HEK293 (cell line): Measurements from ENCODE around the gene MAGI2.

ENCODE experiments used
- CTCF ChIA-PET: fragments of 350-600 bp; formaldehyde crosslinking; extraction: SDS; loops from one replicate; lab custom pipeline; 2021; ENCODE audit warnings: antibody characterized with exemption; lab: Yijun Ruan, JAX
- POLR2A ChIA-PET: fragments of 300-600 bp; formaldehyde crosslinking; extraction: SDS; loops from one replicate; lab custom pipeline; 2020; ENCODE audit warnings: antibody characterized with exemption, inconsistent platforms; lab: Yijun Ruan, JAX
- H3K27ac ChIP-seq: fragments of 200-500 bp; sonication (Bioruptor generic); 2 replicates; pipeline ENCODE4 v1.5.1; 2014; ENCODE audit warnings: low read depth, low read length, control low read depth, inconsistent platforms; ENCODE audit errors: extremely low read depth
- H3K36me3 ChIP-seq, 2 experiments: fragments of 200-500 bp in 1 of 2; sonication (Bioruptor generic) in 1 of 2; 1 replicate in 1 of 2; 2 replicates in 1 of 2; pipeline ENCODE4 v1.5.1; 2014 to 2017; ENCODE audit warnings: inconsistent platforms in 2 of 2, low read length in 2 of 2; ENCODE audit not compliant: control insufficient read depth in 2 of 2, insufficient read depth in 1 of 2
- H3K4me1 ChIP-seq: fragments of 200-500 bp; sonication (Bioruptor generic); 2 replicates; pipeline ENCODE4 v1.5.1; 2014; ENCODE audit warnings: mild to moderate bottlenecking, low read length, inconsistent platforms; ENCODE audit not compliant: control insufficient read depth, insufficient read depth
- H3K4me3 ChIP-seq: 2 replicates; pipeline ENCODE4 v1.5.1; 2011; ENCODE audit warnings: low read depth, mild to moderate bottlenecking, control low read depth, low read length, moderate library complexity
- H3K9me3 ChIP-seq: fragments of 200-500 bp; sonication (Bioruptor generic); 2 replicates; pipeline ENCODE4 v1.5.1; 2014; ENCODE audit warnings: low read depth, low read length, inconsistent platforms; ENCODE audit not compliant: control insufficient read depth, insufficient read depth
- BCL11A ChIP-seq: fragments of 450-650 bp; formaldehyde crosslinking; IDR thresholded peaks from 2 replicates; pipeline ENCODE4 v1.5.1; 2016; ENCODE audit warnings: low read depth, missing biosample characterization, missing genetic modification characterization
- GFI1B ChIP-seq: fragments of 450-650 bp; formaldehyde crosslinking; IDR thresholded peaks from 2 replicates; pipeline ENCODE4 v1.5.1; 2016; ENCODE audit warnings: missing biosample characterization, missing genetic modification characterization
- MZF1 ChIP-seq: fragments of 450-650 bp; formaldehyde crosslinking; IDR thresholded peaks from 2 replicates; pipeline ENCODE4 v1.5.1; 2017; ENCODE audit warnings: missing biosample characterization, missing genetic modification characterization, borderline replicate concordance
- REPIN1 ChIP-seq: fragments of 450-650 bp; formaldehyde crosslinking; IDR thresholded peaks from 2 replicates; pipeline ENCODE4 v1.5.1; 2017; ENCODE audit warnings: missing biosample characterization, missing genetic modification characterization, low read depth
- SP7 ChIP-seq: fragments of 450-650 bp; formaldehyde crosslinking; IDR thresholded peaks from 2 replicates; pipeline ENCODE4 v1.5.1; 2016; ENCODE audit warnings: missing biosample characterization, missing genetic modification characterization
- ZBTB1 ChIP-seq: fragments of 450-650 bp; formaldehyde crosslinking; IDR thresholded peaks from 2 replicates; pipeline ENCODE4 v1.5.1; 2016; ENCODE audit warnings: missing biosample characterization, missing genetic modification characterization
- ZEB2 ChIP-seq: fragments of 450-650 bp; formaldehyde crosslinking; IDR thresholded peaks from 2 replicates; pipeline ENCODE4 v1.5.1; 2016; ENCODE audit warnings: missing biosample characterization, missing genetic modification characterization
- ZFP3 ChIP-seq: fragments of 450-650 bp; formaldehyde crosslinking; IDR thresholded peaks from 2 replicates; pipeline ENCODE4 v1.5.1; 2016; ENCODE audit warnings: low read depth, missing biosample characterization, missing genetic modification characterization
- ZFP37 ChIP-seq: fragments of 450-650 bp; formaldehyde crosslinking; IDR thresholded peaks from 2 replicates; pipeline ENCODE4 v1.5.1; 2016; ENCODE audit warnings: missing biosample characterization, missing genetic modification characterization
- ZIC2 ChIP-seq: fragments of 450-650 bp; formaldehyde crosslinking; IDR thresholded peaks from 2 replicates; pipeline ENCODE4 v1.5.1; 2016; ENCODE audit warnings: missing biosample characterization, missing genetic modification characterization
- ZNF132 ChIP-seq: fragments of 450-650 bp; formaldehyde crosslinking; IDR thresholded peaks from 2 replicates; pipeline ENCODE4 v1.5.1; 2017; ENCODE audit warnings: missing biosample characterization, missing genetic modification characterization, borderline replicate concordance
- ZNF202 ChIP-seq: fragments of 450-650 bp; formaldehyde crosslinking; IDR thresholded peaks from 2 replicates; pipeline ENCODE4 v1.5.1; 2016; ENCODE audit warnings: missing biosample characterization, missing genetic modification characterization, borderline replicate concordance
- ZNF239 ChIP-seq: fragments of 450-650 bp; formaldehyde crosslinking; IDR thresholded peaks from 2 replicates; pipeline ENCODE4 v1.5.1; 2016; ENCODE audit warnings: missing biosample characterization, missing genetic modification characterization
- ZNF354C ChIP-seq: fragments of 450-650 bp; formaldehyde crosslinking; IDR thresholded peaks from 2 replicates; pipeline ENCODE4 v1.5.1; 2016; ENCODE audit warnings: missing biosample characterization, missing genetic modification characterization, low read depth, borderline replicate concordance
- ZNF37A ChIP-seq: fragments of 450-650 bp; IDR thresholded peaks from 2 replicates; pipeline ENCODE4 v1.5.1; 2018; ENCODE audit warnings: missing biosample characterization, missing genetic modification characterization
- ZNF404 ChIP-seq: fragments of 450-650 bp; formaldehyde crosslinking; IDR thresholded peaks from 2 replicates; pipeline ENCODE4 v1.5.1; 2017; ENCODE audit warnings: missing biosample characterization, missing genetic modification characterization
- ZNF521 ChIP-seq: fragments of 450-650 bp; formaldehyde crosslinking; IDR thresholded peaks from 2 replicates; pipeline ENCODE4 v1.5.1; 2017; ENCODE audit warnings: missing biosample characterization, mild to moderate bottlenecking, missing genetic modification characterization
- ZNF529 ChIP-seq: fragments of 450-650 bp; formaldehyde crosslinking; IDR thresholded peaks from 2 replicates; pipeline ENCODE4 v1.5.1; 2017; ENCODE audit warnings: missing genetic modification characterization, missing biosample characterization; ENCODE audit not compliant: insufficient replicate concordance
- ZNF558 ChIP-seq: fragments of 450-650 bp; formaldehyde crosslinking; IDR thresholded peaks from 2 replicates; pipeline ENCODE4 v1.5.1; 2016; ENCODE audit warnings: missing biosample characterization, missing genetic modification characterization
- ZNF624 ChIP-seq: fragments of 450-650 bp; formaldehyde crosslinking; IDR thresholded peaks from 2 replicates; pipeline ENCODE4 v1.5.1; 2017; ENCODE audit warnings: missing biosample characterization, missing genetic modification characterization
- ZNF658 ChIP-seq: fragments of 450-650 bp; formaldehyde crosslinking; IDR thresholded peaks from 2 replicates; pipeline ENCODE4; 2016; ENCODE audit warnings: missing biosample characterization, missing genetic modification characterization
- ZSCAN16 ChIP-seq: fragments of 450-650 bp; formaldehyde crosslinking; IDR thresholded peaks from 2 replicates; pipeline ENCODE4 v1.5.1; 2016; ENCODE audit warnings: missing biosample characterization, missing genetic modification characterization
- ZSCAN18 ChIP-seq: fragments of 450-650 bp; formaldehyde crosslinking; IDR thresholded peaks from 2 replicates; pipeline ENCODE4 v1.5.1; 2016; ENCODE audit warnings: missing biosample characterization, missing genetic modification characterization
- ZSCAN23 ChIP-seq: fragments of 450-650 bp; formaldehyde crosslinking; IDR thresholded peaks from 2 replicates; pipeline ENCODE4 v1.5.1; 2016; ENCODE audit warnings: missing biosample characterization, missing genetic modification characterization
- TF ChIP-seq, protein P1 (sequence below): fragments of 450-650 bp; formaldehyde crosslinking; IDR thresholded peaks from 2 replicates; pipeline ENCODE4 v1.5.1; 2017; ENCODE audit warnings: missing biosample characterization, missing genetic modification characterization
- TF ChIP-seq, protein P2 (sequence below): fragments of 450-650 bp; formaldehyde crosslinking; IDR thresholded peaks from 2 replicates; pipeline ENCODE4 v1.5.1; 2016; ENCODE audit warnings: missing biosample characterization, missing genetic modification characterization

Gene MAGI2

DNA sequence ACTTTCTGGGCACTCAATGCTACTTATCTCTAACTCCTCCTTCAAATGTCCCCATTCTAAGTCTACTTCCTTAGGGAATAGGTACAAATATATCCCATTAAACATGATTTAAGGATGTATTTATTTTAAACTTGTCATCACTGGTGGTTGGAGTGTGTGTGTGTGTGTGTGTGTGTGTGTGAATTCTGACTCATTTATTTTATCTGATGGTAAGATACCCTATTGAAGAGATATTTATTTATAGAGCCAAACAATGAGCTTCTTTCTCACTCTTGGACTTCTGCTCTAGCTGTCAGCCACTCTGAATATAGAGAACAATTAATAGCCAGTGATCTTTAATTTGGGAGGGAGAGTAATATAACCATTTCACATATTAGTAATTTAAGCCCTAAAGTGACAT lies 17.8 kb upstream of the MAGI2 start (continued):
- TF ChIP-seq, protein P1, sequence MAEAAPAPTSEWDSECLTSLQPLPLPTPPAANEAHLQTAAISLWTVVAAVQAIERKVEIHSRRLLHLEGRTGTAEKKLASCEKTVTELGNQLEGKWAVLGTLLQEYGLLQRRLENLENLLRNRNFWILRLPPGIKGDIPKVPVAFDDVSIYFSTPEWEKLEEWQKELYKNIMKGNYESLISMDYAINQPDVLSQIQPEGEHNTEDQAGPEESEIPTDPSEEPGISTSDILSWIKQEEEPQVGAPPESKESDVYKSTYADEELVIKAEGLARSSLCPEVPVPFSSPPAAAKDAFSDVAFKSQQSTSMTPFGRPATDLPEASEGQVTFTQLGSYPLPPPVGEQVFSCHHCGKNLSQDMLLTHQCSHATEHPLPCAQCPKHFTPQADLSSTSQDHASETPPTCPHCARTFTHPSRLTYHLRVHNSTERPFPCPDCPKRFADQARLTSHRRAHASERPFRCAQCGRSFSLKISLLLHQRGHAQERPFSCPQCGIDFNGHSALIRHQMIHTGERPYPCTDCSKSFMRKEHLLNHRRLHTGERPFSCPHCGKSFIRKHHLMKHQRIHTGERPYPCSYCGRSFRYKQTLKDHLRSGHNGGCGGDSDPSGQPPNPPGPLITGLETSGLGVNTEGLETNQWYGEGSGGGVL: no peak
- TF ChIP-seq ZNF354C (tag by site-specific recombination) (no peak), ZSCAN18 (tag by site-specific recombination) (no peak), ZFP3 (tag by site-specific recombination) (no peak), BCL11A (tag by site-specific recombination) (no peak), ZNF132 (tag by site-specific recombination) (no peak)

DNA sequence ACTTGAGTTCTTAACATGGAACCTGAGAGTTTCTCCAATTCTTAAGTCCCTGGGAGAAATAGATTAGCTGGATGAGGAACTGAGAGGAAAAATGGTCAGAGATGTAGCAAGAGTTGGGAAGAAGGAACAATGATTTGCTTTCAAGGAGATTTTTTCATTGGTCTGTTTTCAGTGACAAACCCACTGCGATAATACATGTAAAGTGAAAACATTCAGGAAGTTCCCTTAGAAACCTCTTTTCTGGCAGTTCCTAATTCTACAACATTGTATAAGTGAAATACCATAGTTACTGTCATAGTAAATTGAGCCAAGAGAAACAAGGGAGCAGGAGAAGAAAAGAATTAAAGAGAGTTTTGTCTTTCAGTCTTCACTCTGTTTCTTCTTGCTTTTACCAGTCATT lies 12.1 kb upstream of the MAGI2 start:
- H3K27ac ChIP-seq: no peak overlapping the region
- H3K9me3 ChIP-seq: no peaks in the 10 kb centered on the region
- ChIA-PET POLR2A (no interaction called here), CTCF (interaction anchor here (0.7 kb wide), 1 partner anchor 193 kb away, joined by 3 read pairs; no protein-coding TSS in a partner anchor)
- H3K4me1 ChIP-seq: peaks cover 4% of the 10 kb centered on the region; the same call in 1 of the 2 replicates
- TF ChIP-seq REPIN1 (tag by site-specific recombination) (no peak), ZIC2 (no peak), ZNF624 (tag by site-specific recombination) (no peak)
- H3K4me3 ChIP-seq: no peak overlapping the region
- no peaks in the 10 kb centered on the region; a peak in 2 of 3 replicates for H3K36me3 ChIP-seq

- Histone ChIP-seq H3K27ac (no peak overlapping the region), H3K36me3 (no peaks in the 10 kb centered on the region; a peak in 2 of 3 replicates), H3K9me3 (no peaks in the 10 kb centered on the region), H3K4me1 (peaks cover 4% of the 10 kb centered on the region; the same call in 1 of the 2 replicates), H3K4me3 (no peak overlapping the region)
- ChIA-PET POLR2A (no interaction called here), CTCF (no interaction called here)
- TF ChIP-seq SP7 (no peak), ZNF202 (tag by site-specific recombination) (no peak), ZNF529 (tag by site-specific recombination) (no peak), ZNF239 (tag by site-specific recombination) (no peak), ZSCAN16 (tag by site-specific recombination) (no peak), ZBTB1 (tag by site-specific recombination) (no peak), ZSCAN23 (tag by site-specific recombination) (no peak), ZNF558 (tag by site-specific recombination) (no peak), ZNF37A (no peak), ZNF658 (no peak), ZNF404 (tag by site-specific recombination) (no peak), GFI1B (tag by site-specific recombination) (no peak), MZF1 (tag by site-specific recombination) (no peak), ZNF521 (tag by site-specific recombination) (no peak), ZEB2 (tag by site-specific recombination) (no peak), ZFP37 (tag by site-specific recombination) (no peak)
- TF ChIP-seq, protein P2, sequence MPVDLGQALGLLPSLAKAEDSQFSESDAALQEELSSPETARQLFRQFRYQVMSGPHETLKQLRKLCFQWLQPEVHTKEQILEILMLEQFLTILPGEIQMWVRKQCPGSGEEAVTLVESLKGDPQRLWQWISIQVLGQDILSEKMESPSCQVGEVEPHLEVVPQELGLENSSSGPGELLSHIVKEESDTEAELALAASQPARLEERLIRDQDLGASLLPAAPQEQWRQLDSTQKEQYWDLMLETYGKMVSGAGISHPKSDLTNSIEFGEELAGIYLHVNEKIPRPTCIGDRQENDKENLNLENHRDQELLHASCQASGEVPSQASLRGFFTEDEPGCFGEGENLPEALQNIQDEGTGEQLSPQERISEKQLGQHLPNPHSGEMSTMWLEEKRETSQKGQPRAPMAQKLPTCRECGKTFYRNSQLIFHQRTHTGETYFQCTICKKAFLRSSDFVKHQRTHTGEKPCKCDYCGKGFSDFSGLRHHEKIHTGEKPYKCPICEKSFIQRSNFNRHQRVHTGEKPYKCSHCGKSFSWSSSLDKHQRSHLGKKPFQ (tag by site-specific recombination): no peak
Observed at GRCh38 chr7:79464051-79464450, 10.6 kb upstream of the MAGI2 start.
